ENCODE results near the gene FYTTD1.

DNA sequence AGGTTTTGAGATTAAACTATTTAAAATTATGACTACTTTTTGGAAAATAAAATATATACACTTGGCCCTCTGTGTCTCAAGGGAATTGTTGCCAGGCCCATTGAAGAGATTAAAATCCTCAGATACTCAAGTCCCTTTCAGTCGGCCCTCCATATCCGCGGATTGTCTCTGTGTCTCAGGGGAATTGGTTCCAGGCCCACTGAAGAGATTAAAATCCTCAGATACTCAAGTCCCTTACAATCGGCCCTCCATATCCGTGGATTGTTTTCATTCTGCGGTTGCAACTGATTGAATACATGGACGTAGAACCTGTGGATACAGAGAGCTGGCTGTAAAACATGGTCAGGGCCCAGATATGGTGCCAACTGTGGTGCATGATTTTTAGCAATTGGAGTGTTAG lies 25.6 kb downstream of the FYTTD1 start:
- TF ChIP-seq, protein P1, sequence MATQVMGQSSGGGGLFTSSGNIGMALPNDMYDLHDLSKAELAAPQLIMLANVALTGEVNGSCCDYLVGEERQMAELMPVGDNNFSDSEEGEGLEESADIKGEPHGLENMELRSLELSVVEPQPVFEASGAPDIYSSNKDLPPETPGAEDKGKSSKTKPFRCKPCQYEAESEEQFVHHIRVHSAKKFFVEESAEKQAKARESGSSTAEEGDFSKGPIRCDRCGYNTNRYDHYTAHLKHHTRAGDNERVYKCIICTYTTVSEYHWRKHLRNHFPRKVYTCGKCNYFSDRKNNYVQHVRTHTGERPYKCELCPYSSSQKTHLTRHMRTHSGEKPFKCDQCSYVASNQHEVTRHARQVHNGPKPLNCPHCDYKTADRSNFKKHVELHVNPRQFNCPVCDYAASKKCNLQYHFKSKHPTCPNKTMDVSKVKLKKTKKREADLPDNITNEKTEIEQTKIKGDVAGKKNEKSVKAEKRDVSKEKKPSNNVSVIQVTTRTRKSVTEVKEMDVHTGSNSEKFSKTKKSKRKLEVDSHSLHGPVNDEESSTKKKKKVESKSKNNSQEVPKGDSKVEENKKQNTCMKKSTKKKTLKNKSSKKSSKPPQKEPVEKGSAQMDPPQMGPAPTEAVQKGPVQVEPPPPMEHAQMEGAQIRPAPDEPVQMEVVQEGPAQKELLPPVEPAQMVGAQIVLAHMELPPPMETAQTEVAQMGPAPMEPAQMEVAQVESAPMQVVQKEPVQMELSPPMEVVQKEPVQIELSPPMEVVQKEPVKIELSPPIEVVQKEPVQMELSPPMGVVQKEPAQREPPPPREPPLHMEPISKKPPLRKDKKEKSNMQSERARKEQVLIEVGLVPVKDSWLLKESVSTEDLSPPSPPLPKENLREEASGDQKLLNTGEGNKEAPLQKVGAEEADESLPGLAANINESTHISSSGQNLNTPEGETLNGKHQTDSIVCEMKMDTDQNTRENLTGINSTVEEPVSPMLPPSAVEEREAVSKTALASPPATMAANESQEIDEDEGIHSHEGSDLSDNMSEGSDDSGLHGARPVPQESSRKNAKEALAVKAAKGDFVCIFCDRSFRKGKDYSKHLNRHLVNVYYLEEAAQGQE (IDR thresholded peaks at IDR 0.05; ENCODE audit: insufficient read depth in 1 of 2, low read depth in 2 of 2, low read length in 2 of 2): no peak
- TF ChIP-seq SIN3A (IDR thresholded peaks at IDR 0.05; ENCODE audit: borderline replicate concordance, insufficient read depth, low read length) (no peak), TAF1 (IDR thresholded peaks at IDR 0.05; ENCODE audit: borderline replicate concordance, insufficient read depth, low read length) (no peak)

Data from PFSK-1 (cell line).